ENCODE data around the gene SERPINI1. TPM values are rescaled to one million over a fixed set of nuclear protein-coding genes. Genes with fewer than 3 reads are reported as not detected.
"Not testable (repeated sequence)": the region's sequence is repeated elsewhere in the genome, so short reads cannot be mapped to it uniquely, and the experiment has no call there.

The SERPINI1 gene
- total RNA-seq, 2 experiments from 2014 or later: 2.9 to 3.1 TPM

DNA sequence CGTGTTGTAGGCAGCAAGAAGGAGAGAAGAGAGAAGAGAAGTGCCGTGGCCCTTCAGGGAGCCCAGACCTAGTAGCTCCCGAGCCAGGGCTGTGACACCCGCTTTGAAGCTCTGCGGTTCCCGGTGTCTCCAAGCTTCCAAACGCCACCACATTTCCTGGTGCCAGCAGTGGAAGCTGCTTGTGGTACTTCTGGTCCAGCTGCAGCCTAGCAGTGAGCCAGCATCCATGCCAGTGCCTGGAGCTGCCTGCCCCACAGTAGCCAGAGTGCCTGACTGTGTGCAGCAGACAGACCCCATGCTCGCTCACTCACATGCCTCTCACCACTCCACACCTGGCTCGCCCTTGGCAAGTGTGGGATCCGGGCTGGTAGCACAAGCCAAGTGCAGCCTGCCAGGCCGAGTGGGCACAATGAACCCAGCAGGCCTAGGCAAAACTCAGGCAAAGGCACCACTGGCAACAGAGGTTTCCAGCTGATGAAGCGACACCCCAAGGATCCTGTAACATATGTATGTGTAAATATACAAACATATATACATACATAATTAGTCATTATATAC, 85.8 kb downstream of the SERPINI1 start:
- CTCF ChIA-PET: no interaction called here

DNA sequence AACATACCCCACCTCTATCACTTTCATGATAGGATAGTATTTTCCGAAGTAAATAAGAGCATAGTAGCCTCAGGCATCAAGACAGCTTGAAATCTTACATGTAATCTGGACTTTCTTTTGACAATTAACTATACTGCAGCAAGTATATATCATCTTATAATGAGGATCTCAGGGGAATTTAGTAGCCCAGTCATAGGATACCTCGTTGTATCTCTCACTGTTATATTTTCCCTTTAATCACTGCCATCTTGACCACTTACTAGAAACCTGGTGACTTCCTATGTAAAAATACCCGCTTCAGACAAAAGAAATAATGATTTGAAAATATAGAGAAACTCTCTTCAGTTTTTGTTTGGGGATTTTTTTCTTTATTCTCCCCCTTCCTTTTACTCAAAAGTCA, 88.2 kb downstream of the SERPINI1 start:
- Mint-ChIP-seq H3K36me3 (ENCODE audit: low read depth) (no peaks in the 10 kb centered on the region), H3K4me3 (no peak overlapping the region), H3K27me3 (no peaks in the 10 kb centered on the region), H3K4me1 (no peaks in the 10 kb centered on the region), H3K9me3 (no peaks in the 10 kb centered on the region), H3K27ac (no peak overlapping the region)
- no peak for DNase-seq
- ChIA-PET CTCF (no interaction called here), POLR2A (no interaction called here)

More for the DNA sequence above, 85.8 kb downstream of the SERPINI1 start:
- no peak for DNase-seq
- Mint-ChIP-seq H3K4me3 (no peak overlapping the region), H3K9me3 (no peaks in the 10 kb centered on the region), H3K36me3 (ENCODE audit: low read depth) (no peaks in the 10 kb centered on the region), H3K27ac (no peak overlapping the region), H3K27me3 (no peaks in the 10 kb centered on the region), H3K4me1 (no peaks in the 10 kb centered on the region)
- POLR2A ChIA-PET: no interaction called here

DNA sequence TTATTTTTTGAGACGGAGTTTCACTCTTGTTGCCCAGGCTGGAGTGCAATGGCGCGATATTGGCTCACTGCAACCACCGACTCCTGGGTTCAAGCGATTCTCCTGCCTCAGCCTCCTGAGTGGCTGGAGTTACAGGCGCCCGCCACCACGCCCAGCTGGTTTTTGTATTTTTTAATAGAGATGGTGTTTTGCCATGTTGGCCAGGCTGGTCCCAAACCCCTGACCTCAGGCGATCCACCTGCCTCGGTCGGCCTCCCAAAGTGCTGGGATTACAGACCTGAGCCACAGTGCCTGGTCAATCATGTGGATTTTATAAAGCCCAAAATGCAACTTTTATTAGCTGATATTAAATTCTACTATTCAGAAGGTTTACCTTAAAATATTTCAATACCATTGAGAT, 92.1 kb downstream of the SERPINI1 start:
- H3K4me3 Mint-ChIP-seq; H3K27ac Mint-ChIP-seq; H3K4me1 Mint-ChIP-seq; H3K36me3 Mint-ChIP-seq (ENCODE audit: low read depth); DNase-seq; H3K9me3 Mint-ChIP-seq; H3K27me3 Mint-ChIP-seq; POLR2A ChIA-PET; CTCF ChIA-PET: not testable (repeated sequence)

DNA sequence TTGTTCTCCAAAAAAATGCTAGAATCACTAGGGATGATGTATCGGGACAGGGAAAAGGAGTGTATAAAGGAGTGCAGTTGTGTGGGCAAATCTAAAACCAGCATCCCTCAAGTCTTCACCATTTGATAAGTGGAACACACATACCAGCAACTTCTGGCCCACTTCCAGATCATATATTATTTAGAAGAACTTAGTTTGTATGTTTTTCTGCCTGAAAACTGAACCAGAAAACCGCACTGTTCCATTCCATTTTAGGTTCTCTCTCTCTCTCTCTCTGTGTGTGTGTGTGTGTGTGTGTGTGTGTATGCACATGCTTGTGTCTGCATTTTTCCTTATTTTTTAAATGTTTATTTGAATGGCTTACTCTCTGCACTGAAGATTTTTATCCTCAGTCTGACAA, 93.5 kb downstream of the SERPINI1 start:
- Mint-ChIP-seq H3K27me3 (no peaks in the 10 kb centered on the region), H3K4me1 (no peaks in the 10 kb centered on the region), H3K36me3 (ENCODE audit: low read depth) (no peaks in the 10 kb centered on the region), H3K9me3 (no peaks in the 10 kb centered on the region), H3K4me3 (no peak overlapping the region), H3K27ac (no peak overlapping the region)
- DNase-seq: no peak
- CTCF ChIA-PET: no interaction called here
- POLR2A ChIA-PET: no interaction called here

DNA sequence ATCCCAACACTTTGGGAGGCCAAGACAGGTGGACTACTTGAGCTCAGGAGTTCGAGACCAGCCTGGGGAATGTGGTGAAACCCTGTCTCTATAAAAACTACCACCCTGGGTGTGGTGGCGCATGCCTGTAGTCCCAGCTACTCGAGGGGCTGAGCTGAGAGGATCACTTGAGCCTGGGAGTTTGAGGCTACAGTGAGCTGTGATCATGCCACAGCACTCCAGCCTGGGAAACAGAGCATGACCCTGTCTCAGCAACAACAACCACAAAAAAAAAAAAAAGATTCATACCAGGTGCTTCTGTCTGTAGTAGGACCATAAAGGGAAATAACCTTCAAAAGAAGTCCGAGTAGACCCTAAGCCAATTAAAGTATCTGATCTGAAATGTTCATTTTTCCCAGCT, 94.5 kb downstream of the SERPINI1 start:
- H3K4me1 Mint-ChIP-seq: no peaks in the 10 kb centered on the region
- H3K9me3 Mint-ChIP-seq: no peaks in the 10 kb centered on the region
- CTCF ChIA-PET: interaction anchor here (1.2 kb wide), 1 partner anchor 145 kb away, joined by 3 read pairs; no protein-coding TSS in a partner anchor
- H3K36me3 Mint-ChIP-seq (ENCODE audit: low read depth): no peaks in the 10 kb centered on the region
- H3K4me3 Mint-ChIP-seq: no peak overlapping the region
- no peaks in the 10 kb centered on the region for H3K27me3 Mint-ChIP-seq
- H3K27ac Mint-ChIP-seq: no peak overlapping the region
- POLR2A ChIA-PET: no interaction called here
- DNase-seq: no peak

DNA sequence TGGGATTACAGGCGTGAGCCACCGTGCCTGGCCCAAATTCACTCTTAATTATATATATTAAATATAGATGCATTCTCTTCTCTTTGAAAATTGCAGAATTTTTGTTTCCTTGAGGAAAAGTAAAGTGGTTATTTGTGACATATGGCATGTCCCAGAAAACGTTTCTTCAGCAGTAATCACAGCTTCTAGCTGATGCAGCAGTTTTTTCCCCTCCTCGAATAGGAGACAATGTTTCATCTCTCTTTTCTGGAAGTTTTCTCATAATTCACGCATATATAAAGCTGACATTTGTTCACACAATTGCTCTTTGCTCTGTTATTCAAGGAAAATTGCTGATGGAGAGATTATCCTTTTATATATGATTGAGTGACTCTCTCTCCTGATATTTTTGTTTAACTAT, 99.8 kb downstream of the SERPINI1 start:
- Mint-ChIP-seq H3K4me1 (no peaks in the 10 kb centered on the region), H3K36me3 (ENCODE audit: low read depth) (no peaks in the 10 kb centered on the region), H3K27ac (no peak overlapping the region), H3K27me3 (peaks cover 4% of the 10 kb centered on the region), H3K9me3 (no peaks in the 10 kb centered on the region), H3K4me3 (no peak overlapping the region)
- ChIA-PET CTCF (no interaction called here), POLR2A (no interaction called here)
- DNase-seq: no peak

DNA sequence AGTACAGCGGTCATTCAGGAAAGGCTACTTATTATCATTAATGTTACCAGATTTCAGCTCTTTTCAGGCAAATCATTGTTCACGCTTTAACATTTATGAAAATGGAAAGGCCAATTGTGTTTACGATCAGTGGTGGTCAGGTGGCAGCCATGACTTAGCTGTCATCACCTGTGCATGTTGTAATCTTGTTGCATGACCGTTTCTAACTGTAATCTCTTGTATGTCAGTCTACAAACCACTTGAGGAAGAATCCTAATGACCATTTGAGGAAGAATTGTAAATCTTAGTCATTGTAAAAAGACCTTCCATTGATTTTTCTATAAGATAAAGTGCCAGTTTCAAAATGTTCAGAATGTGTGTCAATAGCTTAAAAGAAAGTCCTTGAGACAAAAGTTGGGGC, 100.4 kb downstream of the SERPINI1 start:
- ChIA-PET POLR2A (no interaction called here), CTCF (no interaction called here)
- Mint-ChIP-seq H3K9me3 (no peaks in the 10 kb centered on the region), H3K4me1 (no peaks in the 10 kb centered on the region), H3K36me3 (ENCODE audit: low read depth) (no peaks in the 10 kb centered on the region), H3K4me3 (no peak overlapping the region), H3K27me3 (peaks cover 4% of the 10 kb centered on the region), H3K27ac (no peak overlapping the region)
- no peak for DNase-seq

DNA sequence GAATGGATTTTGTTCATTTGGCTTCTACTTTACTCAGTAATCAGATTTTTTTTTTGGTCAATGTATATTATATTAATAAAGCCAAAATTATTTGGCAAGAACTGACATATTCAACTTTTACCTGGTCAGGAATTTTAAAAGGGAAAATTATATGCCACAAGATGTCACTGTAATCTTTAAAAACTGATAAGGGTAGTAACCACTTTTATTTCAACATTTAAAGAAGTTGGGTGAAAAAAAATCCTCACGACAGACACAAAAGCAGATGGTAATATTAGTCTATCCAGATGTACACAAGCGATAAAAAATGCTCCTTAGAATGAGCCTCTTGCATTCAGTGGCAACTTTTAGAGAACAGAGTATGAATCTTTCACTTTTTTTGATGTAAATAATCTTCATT, 101.9 kb downstream of the SERPINI1 start:
- no peak overlapping the region for H3K4me3 Mint-ChIP-seq

DNA sequence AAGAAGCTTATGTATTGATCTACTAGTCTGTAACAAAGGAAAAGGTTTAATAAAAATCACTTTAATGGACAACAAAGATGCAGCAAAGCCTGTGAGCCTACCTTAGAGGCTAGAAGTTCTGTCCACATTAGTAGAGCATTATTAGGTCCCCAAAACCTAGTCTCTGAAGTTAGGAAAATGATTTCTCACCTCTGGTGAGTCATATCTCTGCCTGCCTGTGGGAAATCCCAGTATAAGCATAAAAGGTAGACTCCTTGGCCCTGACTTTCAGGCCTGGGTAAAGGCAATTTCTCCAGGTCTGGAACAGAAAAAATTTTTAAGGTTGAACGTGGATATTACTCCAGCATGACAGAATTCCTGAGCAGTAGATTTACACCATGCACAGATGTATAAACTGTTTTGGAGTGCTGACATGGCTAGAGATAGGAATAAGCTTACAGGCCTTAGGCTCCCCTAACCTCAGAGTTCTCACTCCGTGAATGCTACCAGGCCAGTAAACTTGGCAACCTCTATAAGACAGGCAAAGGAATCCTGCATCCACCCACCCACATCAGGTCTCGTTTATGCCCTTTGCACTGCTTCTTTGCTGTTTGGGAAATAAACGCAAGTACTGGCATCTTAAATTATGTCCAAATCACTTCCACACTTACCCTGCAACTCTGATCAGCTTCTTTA, 104.1 kb downstream of the SERPINI1 start:
- Mint-ChIP-seq H3K27me3 (peaks cover 4% of the 10 kb centered on the region), H3K4me1 (peaks cover 3% of the 10 kb centered on the region), H3K36me3 (ENCODE audit: low read depth) (no peaks in the 10 kb centered on the region), H3K9me3 (no peaks in the 10 kb centered on the region), H3K27ac (no peak overlapping the region), H3K4me3 (no peak overlapping the region)
- CTCF ChIA-PET: interaction anchor here (1.0 kb wide), 1 partner anchor 460 kb away, joined by 3 read pairs; the partner anchor contains the start of gene ZBBX
- POLR2A ChIA-PET: no interaction called here
- DNase-seq: no peak

More for the DNA sequence above, 101.9 kb downstream of the SERPINI1 start:
- no peak for DNase-seq
- peaks cover 4% of the 10 kb centered on the region for H3K27me3 Mint-ChIP-seq
- H3K36me3 Mint-ChIP-seq (ENCODE audit: low read depth): no peaks in the 10 kb centered on the region
- POLR2A ChIA-PET: no interaction called here
- H3K9me3 Mint-ChIP-seq: no peaks in the 10 kb centered on the region
- no peaks in the 10 kb centered on the region for H3K4me1 Mint-ChIP-seq
- H3K27ac Mint-ChIP-seq: no peak overlapping the region
- CTCF ChIA-PET: no interaction called here

DNA sequence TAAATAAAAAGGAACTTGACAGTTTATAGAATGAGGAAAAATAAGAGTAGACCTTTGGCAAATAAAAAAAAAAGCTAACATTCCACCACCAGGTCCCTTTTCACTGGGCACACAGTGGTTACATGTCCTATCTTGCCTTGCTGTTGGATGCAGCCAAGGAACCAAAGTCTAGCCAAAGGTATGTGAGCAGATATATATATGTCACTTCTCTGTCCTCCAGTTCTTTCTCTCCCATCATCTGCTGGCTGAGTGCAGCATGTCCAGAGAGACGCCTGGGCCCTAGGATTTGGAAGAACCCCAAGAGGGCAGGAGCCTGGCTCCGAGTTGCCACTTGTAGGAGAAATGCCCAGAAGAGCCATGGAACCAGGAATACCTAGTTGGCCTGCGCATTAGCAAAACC, 104.7 kb downstream of the SERPINI1 start:
- no peak overlapping the region for H3K4me3 Mint-ChIP-seq
- ChIA-PET POLR2A (no interaction called here), CTCF (no interaction called here)
- no peaks in the 10 kb centered on the region for H3K36me3 Mint-ChIP-seq (ENCODE audit: low read depth)
- no peak overlapping the region for H3K27ac Mint-ChIP-seq
- no peak for DNase-seq
- H3K9me3 Mint-ChIP-seq: no peaks in the 10 kb centered on the region
- peaks cover 4% of the 10 kb centered on the region for H3K27me3 Mint-ChIP-seq
- H3K4me1 Mint-ChIP-seq: peaks cover 3% of the 10 kb centered on the region

DNA sequence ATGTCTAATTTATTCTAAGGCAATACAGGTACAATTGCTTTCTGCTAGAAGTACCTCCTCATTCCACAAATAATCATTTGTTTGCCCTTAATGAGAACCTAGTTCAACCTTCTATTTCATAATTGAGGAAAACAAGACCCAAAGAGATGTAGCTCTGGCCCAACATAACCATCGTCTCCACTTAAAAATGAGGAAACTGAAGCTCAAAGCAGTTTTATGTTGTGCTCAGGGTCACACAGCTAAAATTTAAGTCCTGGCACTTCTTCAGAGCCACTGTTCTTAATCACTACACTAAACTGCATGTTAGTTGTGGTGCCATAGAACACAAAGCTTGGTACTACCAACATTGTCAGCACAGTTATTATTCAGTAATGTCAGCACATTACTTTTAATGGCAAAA, 108.0 kb downstream of the SERPINI1 start:
- Mint-ChIP-seq H3K27ac (no peak overlapping the region), H3K36me3 (ENCODE audit: low read depth) (no peaks in the 10 kb centered on the region), H3K4me3 (no peak overlapping the region), H3K4me1 (peaks cover 3% of the 10 kb centered on the region), H3K27me3 (no peaks in the 10 kb centered on the region), H3K9me3 (no peaks in the 10 kb centered on the region)
- ChIA-PET POLR2A (no interaction called here), CTCF (no interaction called here)
- no peak for DNase-seq

DNA sequence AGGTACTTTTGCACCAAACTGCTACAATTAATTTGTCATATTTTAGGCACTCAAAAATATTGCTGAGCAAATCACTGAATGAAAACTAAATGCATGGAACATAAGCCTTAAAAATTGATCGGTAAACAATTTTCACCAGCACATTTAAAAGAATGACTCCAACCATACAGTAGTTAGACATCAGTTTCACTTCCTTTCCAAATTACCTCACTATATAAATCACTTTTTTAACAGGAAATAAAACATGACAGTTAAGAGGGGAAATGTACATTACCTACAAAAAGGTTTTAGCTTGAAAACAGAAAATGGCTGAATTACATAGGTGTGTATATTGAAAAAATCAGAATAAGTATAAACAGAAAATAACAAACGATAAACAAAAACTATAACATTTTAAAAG, 108.4 kb downstream of the SERPINI1 start:
- no peak for DNase-seq
- Mint-ChIP-seq H3K4me1 (peaks cover 3% of the 10 kb centered on the region), H3K9me3 (no peaks in the 10 kb centered on the region), H3K4me3 (no peak overlapping the region), H3K36me3 (ENCODE audit: low read depth) (no peaks in the 10 kb centered on the region), H3K27me3 (no peaks in the 10 kb centered on the region), H3K27ac (no peak overlapping the region)
- CTCF ChIA-PET: no interaction called here
- POLR2A ChIA-PET: interaction anchor here (0.5 kb wide), 1 partner anchor 118 kb away, joined by 3 read pairs; no protein-coding TSS in a partner anchor

DNA sequence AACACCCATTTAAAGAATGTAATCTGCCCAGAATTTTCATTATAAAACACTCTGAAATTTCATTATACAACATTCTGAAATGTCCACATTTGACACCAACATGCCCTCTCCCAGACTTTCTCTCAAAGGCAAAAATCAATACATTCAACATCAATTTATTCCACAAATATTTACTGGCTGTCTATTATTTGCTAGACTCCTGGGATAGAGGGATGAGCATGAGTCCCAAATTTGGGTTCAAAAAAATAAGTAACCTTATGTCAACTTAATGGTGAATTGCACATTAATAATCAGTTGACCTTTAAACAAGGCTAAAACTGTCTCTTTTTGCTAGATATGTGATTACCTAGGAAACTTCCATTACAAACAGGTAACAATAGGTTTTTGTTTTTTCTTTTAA, 109.0 kb downstream of the SERPINI1 start:
- peaks cover 3% of the 10 kb centered on the region for H3K4me1 Mint-ChIP-seq
- no peaks in the 10 kb centered on the region for H3K27me3 Mint-ChIP-seq
- H3K36me3 Mint-ChIP-seq (ENCODE audit: low read depth): no peaks in the 10 kb centered on the region
- H3K9me3 Mint-ChIP-seq: no peaks in the 10 kb centered on the region
- DNase-seq: no peak
- no peak overlapping the region for H3K27ac Mint-ChIP-seq
- H3K4me3 Mint-ChIP-seq: no peak overlapping the region
- ChIA-PET POLR2A (interaction anchor here (0.5 kb wide), 1 partner anchor 119 kb away, joined by 3 read pairs; no protein-coding TSS in a partner anchor), CTCF (no interaction called here)

DNA sequence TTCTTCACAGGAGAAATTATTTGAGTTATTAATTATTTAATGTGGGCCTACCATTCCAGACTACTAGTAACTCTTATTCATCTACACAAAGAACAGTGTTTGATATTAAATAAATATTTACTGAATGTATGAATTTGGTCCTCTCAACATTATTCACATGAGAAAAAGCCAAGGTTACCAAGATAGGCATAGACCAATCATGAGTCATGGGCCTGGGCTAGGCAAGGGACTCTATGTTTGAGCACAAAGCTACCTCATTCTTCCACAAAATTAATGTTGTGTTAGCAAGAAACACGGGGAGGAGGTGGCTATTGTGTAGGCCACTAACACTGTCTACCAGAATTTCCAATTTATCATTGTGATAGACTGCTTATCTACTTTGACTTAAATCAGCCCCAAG, 115.7 kb downstream of the SERPINI1 start:
- no peaks in the 10 kb centered on the region for H3K9me3 Mint-ChIP-seq
- CTCF ChIA-PET: no interaction called here
- peaks cover 1% of the 10 kb centered on the region for H3K27me3 Mint-ChIP-seq

More for the DNA sequence above, 115.7 kb downstream of the SERPINI1 start:
- Mint-ChIP-seq H3K36me3 (ENCODE audit: low read depth) (no peaks in the 10 kb centered on the region), H3K4me1 (no peaks in the 10 kb centered on the region), H3K4me3 (no peak overlapping the region), H3K27ac (no peak overlapping the region)
- DNase-seq: no peak
- POLR2A ChIA-PET: no interaction called here

Measured in activated CD4-positive, alpha-beta memory T cell treated with anti-CD3 and anti-CD28 coated beads, Interleukin-2, amount 10 ng/mL, durations not matched to agents 7 days and 5 days (primary cell).